H1 (cell line): ENCODE measurements around the gene SLC22A2. TPM values are rescaled to one million over a fixed set of nuclear protein-coding genes. Genes with fewer than 3 reads are reported as not detected.

Experiments used
- ATF2 ChIP-seq: IDR thresholded peaks from 2 replicates; pipeline ENCODE4 v1.6.1; 2012; ENCODE audit warnings: low read length, inconsistent platforms
- CBX5 ChIP-seq: fragments of 300-800, 300-1000 bp; sonication (generic); IDR thresholded peaks from 2 replicates; pipeline ENCODE4 v1.7.1; 2016; ENCODE audit warnings: antibody characterized with exemption, low read length, low read depth
- CHD7 ChIP-seq: fragments of 300-600 bp; sonication (generic); IDR thresholded peaks from 2 replicates; pipeline ENCODE4 v1.7.1; 2012; ENCODE audit warnings: low read length, moderate library complexity, mild to moderate bottlenecking, inconsistent platforms; ENCODE audit not compliant: insufficient replicate concordance
- CTCF ChIP-seq, 3 experiments: IDR thresholded peaks; 1 replicate in 2 of 3; 2 replicates in 1 of 3; pipeline versions ENCODE4 v1.5.1 to v1.6.1; 2011; ENCODE audit warnings: low read length in 3 of 3, mild to moderate bottlenecking in 3 of 3, inconsistent platforms in 2 of 3, low read depth in 1 of 3, moderate library complexity in 1 of 3; ENCODE audit not compliant: insufficient read depth in 1 of 3; ENCODE audit errors: control extremely low read depth in 1 of 3
- NRF1 ChIP-seq: IDR thresholded peaks from 2 replicates; pipeline ENCODE4 v1.6.1; 2011; ENCODE audit warnings: mild to moderate bottlenecking, low read depth, low read length, improper control_type of control experiment
- SIN3A ChIP-seq, 2 experiments: IDR thresholded peaks in 1 of 2; conservative IDR thresholded peaks in 1 of 2; 2 replicates each; pipeline ENCODE4 v1.6.1; 2011 to 2012; ENCODE audit warnings: low read length in 2 of 2, improper control_type of control experiment in 1 of 2, low read depth in 1 of 2, mild to moderate bottlenecking in 1 of 2
- polyA plus RNA-seq, 7 experiments: library from polyadenylated mRNA; depleted of rRNA in 3 of 7; stranded (reverse) in 5 of 7; unstranded in 2 of 7; fragments of >200 nt in 5 of 7; fragments of 200-250 nt in 2 of 7; gene quantifications; 1 replicate in 5 of 7; 2 replicates in 1 of 7; 4 replicates in 1 of 7; pipeline versions ENCODE4 v1.2.1 to v1.2.3, GENCODE V29; 2011 to 2013; ENCODE audit warnings: missing spikeins in 2 of 7, mixed read lengths in 2 of 7
- total RNA-seq: library from RNA; stranded (reverse); fragmentation: NEBNext Ultra II Directional; extraction: Animal tissue kit (Norgen Biotek cat#: 25700); gene quantifications from 2 replicates; pipeline ENCODE4 v1.2.1, GENCODE V29; 2021

SLC22A2 gene
- total and polyA plus RNA-seq, 2 of the 8 experiments (the other 6 are each of a cell fraction or from before 2014, with no cell fraction given), result 0.23 to 1.4 TPM

- TF ChIP-seq CHD7, result no peak
- TF ChIP-seq SIN3A (conservative IDR thresholded peaks at IDR 0.05 in 1 of 2, IDR thresholded peaks at IDR 0.05 in 1 of 2; ENCODE audit: low read depth in 1 of 2, low read length in 2 of 2), result no peak
- TF ChIP-seq CBX5, result no peak
- no peak for TF ChIP-seq ATF2
- peak in 2 of 3 experiments; percentile 38 to 54; a peak in 2 of 4 replicates for TF ChIP-seq CTCF (IDR thresholded peaks at IDR 0.05; ENCODE audit: control extremely low read depth in 1 of 3, insufficient read depth in 1 of 3, low read depth in 1 of 3, low read length in 3 of 3)
- TF ChIP-seq NRF1, result no peak
Measured at GRCh38 chr6:160221423-160221822, 37.2 kb downstream of the SLC22A2 start (continued).
